ENCODE data around the gene GNPDA1.

GNPDA1 gene

GRCh38 chr5:141960449-141961323 is 52.1 kb downstream of the GNPDA1 start:
- H3K4me3 ChIP-seq (ENCODE audit: low read depth, low read length) = no peak overlapping the region
- TF ChIP-seq, protein P1, sequence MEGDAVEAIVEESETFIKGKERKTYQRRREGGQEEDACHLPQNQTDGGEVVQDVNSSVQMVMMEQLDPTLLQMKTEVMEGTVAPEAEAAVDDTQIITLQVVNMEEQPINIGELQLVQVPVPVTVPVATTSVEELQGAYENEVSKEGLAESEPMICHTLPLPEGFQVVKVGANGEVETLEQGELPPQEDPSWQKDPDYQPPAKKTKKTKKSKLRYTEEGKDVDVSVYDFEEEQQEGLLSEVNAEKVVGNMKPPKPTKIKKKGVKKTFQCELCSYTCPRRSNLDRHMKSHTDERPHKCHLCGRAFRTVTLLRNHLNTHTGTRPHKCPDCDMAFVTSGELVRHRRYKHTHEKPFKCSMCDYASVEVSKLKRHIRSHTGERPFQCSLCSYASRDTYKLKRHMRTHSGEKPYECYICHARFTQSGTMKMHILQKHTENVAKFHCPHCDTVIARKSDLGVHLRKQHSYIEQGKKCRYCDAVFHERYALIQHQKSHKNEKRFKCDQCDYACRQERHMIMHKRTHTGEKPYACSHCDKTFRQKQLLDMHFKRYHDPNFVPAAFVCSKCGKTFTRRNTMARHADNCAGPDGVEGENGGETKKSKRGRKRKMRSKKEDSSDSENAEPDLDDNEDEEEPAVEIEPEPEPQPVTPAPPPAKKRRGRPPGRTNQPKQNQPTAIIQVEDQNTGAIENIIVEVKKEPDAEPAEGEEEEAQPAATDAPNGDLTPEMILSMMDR (IDR thresholded peaks at IDR 0.05; ENCODE audit: low read depth, low read length) = peak; percentile 78

GRCh38 chr5:141960018-141960417 is 52.8 kb downstream of the GNPDA1 start:
- TF ChIP-seq, protein P1 (IDR thresholded peaks at IDR 0.05; ENCODE audit: low read depth, low read length) = 0 out of 2 replicates have a peak, but pooled peaks have one; percentile 30
- no peak overlapping the region for H3K4me3 ChIP-seq (ENCODE audit: low read depth, low read length)

DNA sequence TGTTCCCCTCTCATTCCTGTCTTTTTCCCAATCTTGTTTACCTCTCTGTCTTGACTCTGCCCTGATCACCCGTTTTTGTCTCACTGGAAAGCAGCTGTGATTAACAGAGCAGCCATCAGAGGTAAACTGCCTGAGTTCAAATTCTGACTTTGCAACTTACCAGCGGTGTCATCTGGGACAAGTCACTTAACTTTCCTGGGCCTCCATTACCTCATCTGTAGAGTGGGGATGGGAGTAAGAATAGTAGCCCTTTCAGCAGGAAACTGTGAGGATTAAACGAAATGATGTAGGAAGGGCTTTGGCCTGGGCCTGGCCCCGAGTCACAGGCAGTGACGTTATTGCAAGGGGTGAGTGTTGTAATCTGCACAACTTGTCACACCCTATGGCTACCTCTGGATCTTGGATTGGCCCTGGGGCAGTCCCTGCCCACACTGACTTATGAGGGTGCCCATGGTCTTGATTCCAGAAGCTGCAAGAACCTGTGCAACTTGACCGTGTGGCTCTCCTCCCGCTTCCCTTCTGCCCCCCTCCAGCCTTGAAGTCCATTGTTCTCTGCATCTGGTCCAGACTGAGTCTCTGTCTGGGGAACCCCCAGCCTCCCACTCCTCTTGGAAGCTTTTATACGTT is 54.2 kb downstream of the GNPDA1 start:
- H3K4me3 ChIP-seq (ENCODE audit: low read depth, low read length) = no peak overlapping the region
- TF ChIP-seq, protein P1 (IDR thresholded peaks at IDR 0.05; ENCODE audit: low read depth, low read length) = no peak

GRCh38 chr5:141958113-141958512 is 54.7 kb downstream of the GNPDA1 start, which contains the start of gene PCDH12:
TSS of gene PCDH12 (minus strand) at chr5:141958202. CDS start at chr5:141957851, 351 bp downstream.
- no peak within 1 kb of the TSS for H3K4me3 ChIP-seq (ENCODE audit: low read depth, low read length)
- TF ChIP-seq, protein P1 (IDR thresholded peaks at IDR 0.05; ENCODE audit: low read depth, low read length) = no peak

DNA sequence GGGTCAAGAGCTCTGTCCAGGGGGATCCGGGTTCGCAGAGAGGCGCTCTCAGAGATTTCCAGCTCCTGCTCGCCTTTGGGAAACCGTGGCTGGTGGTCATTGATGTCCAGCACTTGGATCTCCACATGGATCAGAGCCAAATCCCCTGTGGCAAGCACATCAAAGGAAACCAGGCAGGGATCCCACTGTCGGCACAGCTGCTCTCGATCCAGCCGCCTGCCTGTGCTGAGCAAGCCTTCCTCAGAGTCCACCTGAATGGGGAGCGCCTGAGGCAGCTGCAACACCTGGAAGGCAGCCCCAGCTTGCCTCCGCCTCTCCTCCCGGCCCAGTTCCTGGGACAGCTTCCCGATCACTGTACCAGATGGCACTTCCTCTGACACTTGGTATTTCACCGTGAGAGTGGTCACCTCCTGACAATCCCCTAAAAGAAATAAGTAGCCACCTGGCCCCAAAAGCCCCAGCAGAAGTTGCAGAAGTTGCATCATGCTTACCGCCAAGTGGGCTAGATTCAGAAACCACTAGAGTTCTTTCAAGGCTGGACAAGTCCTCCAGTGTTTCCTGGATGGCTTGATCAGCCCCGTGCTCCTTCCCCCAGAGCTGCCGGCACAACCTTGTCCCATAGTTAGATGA is 55.3 kb downstream of the GNPDA1 start:
- no peak overlapping the region for H3K4me3 ChIP-seq (ENCODE audit: low read depth, low read length)
- TF ChIP-seq, protein P1 (IDR thresholded peaks at IDR 0.05; ENCODE audit: low read depth, low read length) = no peak

DNA sequence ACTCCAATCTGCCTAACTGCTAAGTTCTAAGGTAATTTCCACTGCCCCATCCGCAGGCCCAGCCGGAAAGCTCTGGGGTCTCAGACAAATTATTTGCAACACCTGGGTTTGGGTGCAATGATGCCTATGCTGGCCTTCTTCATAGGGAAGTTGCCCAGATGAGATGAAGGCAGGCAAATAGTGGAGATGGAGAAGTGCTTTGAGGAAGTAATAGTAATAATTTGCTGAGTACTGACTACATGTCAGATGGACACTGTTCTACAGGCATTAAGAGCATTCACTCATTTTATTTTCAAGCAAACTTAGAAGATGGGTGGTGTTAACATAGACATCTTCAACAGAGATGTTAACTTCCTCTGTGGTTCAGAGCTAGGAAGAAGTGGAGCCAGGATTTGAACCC is 58.6 kb downstream of the GNPDA1 start:
- H3K4me3 ChIP-seq (ENCODE audit: low read depth, low read length) = no peak overlapping the region
- TF ChIP-seq, protein P1 (IDR thresholded peaks at IDR 0.05; ENCODE audit: low read depth, low read length) = no peak
